Neural progenitor cell (in vitro differentiated cells): ENCODE results near the gene ATG9A.

ENCODE experiments used
- CTCF ChIP-seq: fragments of 200-600 bp; sonication (generic); IDR thresholded peaks from 2 replicates; pipeline ENCODE4 v1.5.1; 2017; ENCODE audit warnings: antibody characterized with exemption, mild to moderate bottlenecking
- EZH2 ChIP-seq: fragments of 200-600 bp; sonication (generic); IDR thresholded peaks from 2 replicates; pipeline ENCODE4 v1.6.1; 2017; ENCODE audit warnings: antibody characterized with exemption, mild to moderate bottlenecking, moderate library complexity
- EZH2phosphoT487 ChIP-seq: fragments of 200-600 bp; sonication (generic); IDR thresholded peaks from 2 replicates; pipeline ENCODE4 v1.6.1; 2017; ENCODE audit warnings: antibody characterized with exemption

DNA sequence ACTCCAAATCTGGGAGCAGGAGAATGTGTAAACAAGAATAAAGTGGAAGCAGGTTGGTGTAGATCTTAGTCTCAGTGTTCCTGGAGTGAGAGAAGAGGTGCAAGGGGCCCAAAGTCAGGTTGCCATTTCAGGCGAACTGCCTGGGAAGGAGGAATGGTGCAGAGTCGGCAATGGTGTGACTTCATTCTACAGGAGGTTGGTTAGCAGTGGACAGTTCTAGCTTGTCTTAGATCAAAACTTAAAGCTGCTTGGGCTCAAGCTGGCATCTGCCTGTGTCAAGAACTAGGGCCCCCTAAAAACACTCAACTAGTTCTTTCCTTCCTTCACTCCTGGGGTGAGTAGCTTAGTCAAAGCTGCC lies 19.4 kb upstream of the ATG9A start:
- TF ChIP-seq EZH2 (no peak), CTCF (no peak), EZH2phosphoT487 (no peak)
